Esophagus squamous epithelium (tissue), 4 donors: Measurements from ENCODE around the gene TMTC1.

Experiments used
- CTCF ChIP-seq, 6 experiments: fragments of 450-650 bp in 4 of 6; fragments of 200-600 bp in 2 of 6; sonication (generic) in 2 of 6; IDR thresholded peaks; one replicate each; pipeline ENCODE4 v1.5.1; 2016 to 2019; ENCODE audit warnings: antibody characterized with exemption in 6 of 6, mild to moderate bottlenecking in 4 of 6, moderate library complexity in 4 of 6
- POLR2A ChIP-seq, 4 donors: fragments of 450-650 bp; IDR thresholded peaks; one replicate each; pipeline ENCODE4 v1.6.1; 2017; ENCODE audit warnings: antibody characterized with exemption in 4 of 4, mild to moderate bottlenecking in 4 of 4, moderate library complexity in 3 of 4

- TF ChIP-seq POLR2A (IDR thresholded peaks at IDR 0.05), result no peak
- TF ChIP-seq CTCF (IDR thresholded peaks at IDR 0.05), result no peak
Measured at GRCh38 chr12:29743801-29744200, 39.9 kb downstream of the TMTC1 start.
